Fibroblast of lung (primary cell): ENCODE results near the gene ZC3HAV1. TPM values are rescaled to one million over a fixed set of nuclear protein-coding genes. Genes with fewer than 3 reads are reported as not detected.

Experiments used
- DNase-seq, 2 donors: peaks; one replicate each; pipeline versions ENCODE4 v3.0.0 to v3.0.0-alpha.2; 2010; ENCODE audit warnings: low read depth in 2 of 2
- H2AFZ ChIP-seq: 2 replicates; pipeline ENCODE4 v1.5.1; 2012; ENCODE audit warnings: low read length, control low read depth, inconsistent platforms
- H3K27ac ChIP-seq: 2 replicates; pipeline ENCODE4 v1.5.1; 2011; ENCODE audit warnings: low read length, control low read depth; ENCODE audit not compliant: insufficient read depth
- H3K27me3 ChIP-seq: 2 replicates; pipeline ENCODE4 v1.5.1; 2011; ENCODE audit warnings: mild to moderate bottlenecking, low read length; ENCODE audit not compliant: control insufficient read depth, insufficient read depth
- H3K36me3 ChIP-seq: 2 replicates; pipeline ENCODE4 v1.5.1; 2011; ENCODE audit warnings: low read length; ENCODE audit not compliant: control insufficient read depth, insufficient read depth
- H3K4me1 ChIP-seq: 2 replicates; pipeline ENCODE4 v1.5.1; 2011; ENCODE audit warnings: low read length; ENCODE audit not compliant: control insufficient read depth, insufficient read depth; ENCODE audit errors: extremely low read depth
- H3K4me2 ChIP-seq: 2 replicates; pipeline ENCODE4 v1.5.1; 2011; ENCODE audit warnings: low read length, control low read depth; ENCODE audit not compliant: insufficient read depth; ENCODE audit errors: extremely low read depth
- H3K4me3 ChIP-seq, 4 experiments: fragments of 200-600 bp in 1 of 4; sonication (generic) in 1 of 4; replicated peaks in 1 of 4; 2 replicates each; pipeline ENCODE4 v1.5.1; 2011 to 2016; ENCODE audit warnings: low read length in 4 of 4, low read depth in 3 of 4, mild to moderate bottlenecking in 3 of 4, control low read depth in 2 of 4, inconsistent platforms in 1 of 4, mixed read lengths in 1 of 4; ENCODE audit not compliant: insufficient read depth in 1 of 4; ENCODE audit errors: control extremely low read depth in 1 of 4
- H3K79me2 ChIP-seq: 2 replicates; pipeline ENCODE4 v1.5.1; 2012; ENCODE audit warnings: mild to moderate bottlenecking, low read length, inconsistent platforms; ENCODE audit not compliant: control insufficient read depth, insufficient read depth
- H3K9ac ChIP-seq: 2 replicates; pipeline ENCODE4 v1.5.1; 2011; ENCODE audit warnings: mild to moderate bottlenecking, low read length, control low read depth; ENCODE audit not compliant: insufficient read depth
- H3K9me3 ChIP-seq: 2 replicates; pipeline ENCODE4 v1.5.1; 2012; ENCODE audit warnings: low read depth, low read length; ENCODE audit not compliant: control insufficient read depth, insufficient read depth
- H4K20me1 ChIP-seq: 2 replicates; pipeline ENCODE4 v1.5.1; 2011; ENCODE audit warnings: low read length; ENCODE audit not compliant: control insufficient read depth, insufficient read depth; ENCODE audit errors: extremely low read depth
- EZH2 ChIP-seq: IDR thresholded peaks from 2 replicates; pipeline ENCODE4 v1.5.1; 2012; ENCODE audit warnings: low read length, control low read depth, mild to moderate bottlenecking; ENCODE audit errors: missing control alignments
- polyA plus RNA-seq, 2 donors: library from polyadenylated mRNA; depleted of rRNA in 1 of 2; stranded (reverse) in 1 of 2; unstranded in 1 of 2; fragments of >200 nt; gene quantifications; 2 replicates each; pipeline ENCODE4 v1.2.1, GENCODE V29; 2011 to 2012; ENCODE audit warnings: missing spikeins in 1 of 2
- total RNA-seq: library from RNA; depleted of rRNA; stranded (reverse); fragments of >200 nt; gene quantifications from 2 replicates; pipeline ENCODE4 v1.2.1, GENCODE V29; 2014
- TF ChIP-seq, protein P1 (sequence below), 2 donors: IDR thresholded peaks in 1 of 2; conservative IDR thresholded peaks in 1 of 2; 1 replicate in 1 of 2; 2 replicates in 1 of 2; pipeline ENCODE4 v1.5.1; 2011 to 2012; ENCODE audit warnings: low read length in 2 of 2, control low read depth in 1 of 2, inconsistent platforms in 1 of 2, low read depth in 1 of 2, mild to moderate bottlenecking in 1 of 2

Gene ZC3HAV1
- total and polyA plus RNA-seq, 2 donors (not counting 1 experiment from before 2014, with no cell fraction given) = 24.8 to 28.8 TPM

DNA sequence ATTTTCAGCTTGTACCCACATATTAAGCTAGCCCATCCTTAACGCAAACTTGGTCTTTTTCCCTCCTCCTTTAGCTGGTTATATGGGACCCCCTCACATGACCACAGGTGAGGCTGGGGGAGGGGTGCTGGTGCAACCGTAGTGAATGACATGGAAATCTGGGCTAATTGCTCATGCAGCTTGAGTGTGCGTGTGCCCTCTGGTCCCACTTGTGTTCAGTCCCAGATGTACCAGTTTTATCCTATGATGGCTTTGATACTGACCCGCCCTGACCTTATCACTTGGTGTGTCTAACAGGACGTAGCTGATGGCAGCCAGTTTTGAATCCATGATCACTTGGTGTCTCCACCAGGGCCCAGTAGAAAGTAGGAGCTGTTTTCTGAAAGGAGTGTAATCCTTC is 5.1 kb upstream of the ZC3HAV1 start:
- DNase-seq = no peak
- TF ChIP-seq EZH2 = no peak
- TF ChIP-seq, protein P1, sequence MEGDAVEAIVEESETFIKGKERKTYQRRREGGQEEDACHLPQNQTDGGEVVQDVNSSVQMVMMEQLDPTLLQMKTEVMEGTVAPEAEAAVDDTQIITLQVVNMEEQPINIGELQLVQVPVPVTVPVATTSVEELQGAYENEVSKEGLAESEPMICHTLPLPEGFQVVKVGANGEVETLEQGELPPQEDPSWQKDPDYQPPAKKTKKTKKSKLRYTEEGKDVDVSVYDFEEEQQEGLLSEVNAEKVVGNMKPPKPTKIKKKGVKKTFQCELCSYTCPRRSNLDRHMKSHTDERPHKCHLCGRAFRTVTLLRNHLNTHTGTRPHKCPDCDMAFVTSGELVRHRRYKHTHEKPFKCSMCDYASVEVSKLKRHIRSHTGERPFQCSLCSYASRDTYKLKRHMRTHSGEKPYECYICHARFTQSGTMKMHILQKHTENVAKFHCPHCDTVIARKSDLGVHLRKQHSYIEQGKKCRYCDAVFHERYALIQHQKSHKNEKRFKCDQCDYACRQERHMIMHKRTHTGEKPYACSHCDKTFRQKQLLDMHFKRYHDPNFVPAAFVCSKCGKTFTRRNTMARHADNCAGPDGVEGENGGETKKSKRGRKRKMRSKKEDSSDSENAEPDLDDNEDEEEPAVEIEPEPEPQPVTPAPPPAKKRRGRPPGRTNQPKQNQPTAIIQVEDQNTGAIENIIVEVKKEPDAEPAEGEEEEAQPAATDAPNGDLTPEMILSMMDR (conservative IDR thresholded peaks at IDR 0.05 in 1 of 2, IDR thresholded peaks at IDR 0.05 in 1 of 2; ENCODE audit: low read depth in 1 of 2, low read length in 2 of 2) = no peak
- no peak overlapping the region for H3K9ac ChIP-seq
- no peak overlapping the region for H2AFZ ChIP-seq
- no peaks in the 10 kb centered on the region for H3K79me2 ChIP-seq
- peaks cover 4% of the 10 kb centered on the region for H3K4me1 ChIP-seq
- no peak overlapping the region for H3K4me3 ChIP-seq
- no peaks in the 10 kb centered on the region for H3K9me3 ChIP-seq
- no peaks in the 10 kb centered on the region for H3K27me3 ChIP-seq
- no peaks in the 10 kb centered on the region for H3K36me3 ChIP-seq
- H3K27ac ChIP-seq = no peak overlapping the region
- no peak overlapping the region for H3K4me2 ChIP-seq
- H4K20me1 ChIP-seq = no peaks in the 10 kb centered on the region

GRCh38 chr7:139114018-139114417 is 4.5 kb upstream of the ZC3HAV1 start:
- no peaks in the 10 kb centered on the region for H3K9me3 ChIP-seq
- no peaks in the 10 kb centered on the region for H3K27me3 ChIP-seq
- H3K79me2 ChIP-seq = peaks cover 1% of the 10 kb centered on the region
- no peak overlapping the region for H3K27ac ChIP-seq
- no peak overlapping the region for H3K9ac ChIP-seq
- no peak for TF ChIP-seq EZH2
- TF ChIP-seq, protein P1 (conservative IDR thresholded peaks at IDR 0.05 in 1 of 2, IDR thresholded peaks at IDR 0.05 in 1 of 2; ENCODE audit: low read depth in 1 of 2, low read length in 2 of 2) = no peak
- no peak overlapping the region for H2AFZ ChIP-seq
- H3K4me2 ChIP-seq = no peak overlapping the region
- H3K4me3 ChIP-seq = no peak overlapping the region
- no peaks in the 10 kb centered on the region for H3K36me3 ChIP-seq
- peaks cover 4% of the 10 kb centered on the region for H3K4me1 ChIP-seq
- DNase-seq = no peak
- no peaks in the 10 kb centered on the region for H4K20me1 ChIP-seq

GRCh38 chr7:139112741-139113250 is 3.3 kb upstream of the ZC3HAV1 start:
- Histone ChIP-seq H3K4me1 (peaks cover 4% of the 10 kb centered on the region), H3K27me3 (no peaks in the 10 kb centered on the region), H3K4me2 (no peak overlapping the region), H3K36me3 (no peaks in the 10 kb centered on the region), H3K79me2 (peaks cover 14% of the 10 kb centered on the region), H3K27ac (no peak overlapping the region), H3K9ac (no peak overlapping the region), H2AFZ (no peak overlapping the region), H3K4me3 (no peak overlapping the region), H3K9me3 (no peaks in the 10 kb centered on the region), H4K20me1 (no peaks in the 10 kb centered on the region)
- DNase-seq = no peak
- TF ChIP-seq EZH2 = no peak
- TF ChIP-seq, protein P1 (conservative IDR thresholded peaks at IDR 0.05 in 1 of 2, IDR thresholded peaks at IDR 0.05 in 1 of 2; ENCODE audit: low read depth in 1 of 2, low read length in 2 of 2) = no peak
